GM10266 (cell line): ENCODE data around the gene KLF9.

Experiments used
- DNase-seq: peaks from one replicate; pipeline ENCODE4 v3.0.0; 2012; ENCODE audit errors: extremely low spot score
- TF ChIP-seq, protein P1 (sequence below): IDR thresholded peaks from 2 replicates; pipeline ENCODE4 v1.5.1; 2012; ENCODE audit warnings: mild to moderate bottlenecking, low read depth; ENCODE audit not compliant: control insufficient read depth, insufficient read depth; ENCODE audit errors: missing control alignments

The KLF9 gene

GRCh38 chr9:70422371-70423043 is 8.1 kb upstream of the KLF9 start:
- no peak for DNase-seq

DNA sequence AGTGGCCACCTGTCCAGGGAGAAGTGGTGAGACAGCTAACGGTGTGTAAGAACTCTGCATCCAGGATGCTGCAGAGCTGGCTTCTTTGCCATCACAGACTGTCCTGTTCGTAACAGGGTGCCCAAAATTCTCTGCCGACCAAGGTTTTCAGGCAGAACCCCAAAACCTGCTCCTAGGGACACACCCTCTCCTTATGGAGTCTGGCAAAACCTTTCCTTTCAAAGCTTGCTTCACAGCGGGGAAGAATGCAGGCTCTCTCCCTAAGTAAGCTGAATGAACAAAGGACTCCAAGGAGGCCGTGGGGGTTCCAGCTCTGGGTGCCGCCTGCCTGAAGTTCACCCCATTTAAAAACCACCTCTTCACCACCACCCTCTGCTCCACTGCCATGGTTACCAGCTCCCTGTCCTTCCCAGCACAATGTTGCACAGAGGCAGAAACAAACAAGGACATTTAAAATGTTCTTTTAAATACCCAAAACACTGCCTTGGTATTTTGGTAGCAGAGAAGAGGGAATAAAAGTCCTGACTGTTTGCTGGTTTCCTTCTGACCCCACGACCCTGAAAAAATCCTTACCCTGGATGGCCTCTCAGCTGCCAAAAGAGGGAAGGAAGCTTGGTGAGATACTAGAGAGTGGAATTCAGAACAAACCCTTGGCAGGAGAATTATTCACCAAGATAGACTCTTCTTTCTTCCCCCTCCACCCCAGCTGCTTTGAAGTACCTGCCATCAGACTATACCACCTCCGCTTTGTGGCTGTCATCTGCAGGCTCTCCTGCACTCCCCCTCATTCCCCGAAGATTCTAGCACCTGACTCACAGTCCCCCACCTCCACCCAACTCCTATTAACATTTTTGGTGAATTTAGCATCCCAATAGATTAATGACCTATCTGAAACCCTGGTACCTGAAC is 7.1 kb upstream of the KLF9 start:
- TF ChIP-seq, protein P1, sequence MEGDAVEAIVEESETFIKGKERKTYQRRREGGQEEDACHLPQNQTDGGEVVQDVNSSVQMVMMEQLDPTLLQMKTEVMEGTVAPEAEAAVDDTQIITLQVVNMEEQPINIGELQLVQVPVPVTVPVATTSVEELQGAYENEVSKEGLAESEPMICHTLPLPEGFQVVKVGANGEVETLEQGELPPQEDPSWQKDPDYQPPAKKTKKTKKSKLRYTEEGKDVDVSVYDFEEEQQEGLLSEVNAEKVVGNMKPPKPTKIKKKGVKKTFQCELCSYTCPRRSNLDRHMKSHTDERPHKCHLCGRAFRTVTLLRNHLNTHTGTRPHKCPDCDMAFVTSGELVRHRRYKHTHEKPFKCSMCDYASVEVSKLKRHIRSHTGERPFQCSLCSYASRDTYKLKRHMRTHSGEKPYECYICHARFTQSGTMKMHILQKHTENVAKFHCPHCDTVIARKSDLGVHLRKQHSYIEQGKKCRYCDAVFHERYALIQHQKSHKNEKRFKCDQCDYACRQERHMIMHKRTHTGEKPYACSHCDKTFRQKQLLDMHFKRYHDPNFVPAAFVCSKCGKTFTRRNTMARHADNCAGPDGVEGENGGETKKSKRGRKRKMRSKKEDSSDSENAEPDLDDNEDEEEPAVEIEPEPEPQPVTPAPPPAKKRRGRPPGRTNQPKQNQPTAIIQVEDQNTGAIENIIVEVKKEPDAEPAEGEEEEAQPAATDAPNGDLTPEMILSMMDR: no peak
- no peak for DNase-seq

More at GRCh38 chr9:70422371-70423043, 8.1 kb upstream of the KLF9 start:
- TF ChIP-seq, protein P1: no peak

GRCh38 chr9:70420441-70421271 is 6.2 kb upstream of the KLF9 start:
- DNase-seq: peak; percentile 32
- TF ChIP-seq, protein P1: no peak

- TF ChIP-seq, protein P1: no peak
- DNase-seq: peak; percentile 86
Measured at GRCh38 chr9:70419556-70420440, 5.3 kb upstream of the KLF9 start.

GRCh38 chr9:70418822-70419555 is 4.5 kb upstream of the KLF9 start:
- TF ChIP-seq, protein P1: no peak
- peak; percentile 86 for DNase-seq

GRCh38 chr9:70415476-70415875 is 1.0 kb upstream of the KLF9 start:
- DNase-seq: no peak
- TF ChIP-seq, protein P1: no peak
